ENCODE data around the gene TECRL. TPM values are rescaled to one million over a fixed set of nuclear protein-coding genes. Genes with fewer than 3 reads are reported as not detected.

Gene TECRL
- total and polyA plus RNA-seq, 2 of the 4 experiments (the other 2 are of a cell fraction), result not detected

DNA sequence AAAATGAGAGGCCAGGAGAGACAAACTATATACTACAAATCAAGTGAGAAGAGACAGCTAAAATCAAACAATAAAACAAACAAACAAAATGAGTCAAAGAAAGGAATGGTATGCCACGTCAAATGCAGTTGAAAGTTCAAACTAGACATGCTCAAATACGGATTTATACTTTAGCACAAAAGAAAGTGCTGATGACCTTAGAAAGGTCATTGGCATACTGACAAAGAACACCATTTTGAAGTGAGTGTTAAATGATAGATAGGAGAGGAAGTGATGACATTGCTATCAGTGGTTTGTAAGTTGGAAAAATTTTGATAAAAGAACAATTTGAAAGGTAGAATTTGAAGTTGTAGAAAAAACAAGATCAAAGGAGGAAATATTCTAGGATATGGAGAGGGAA lies 55.3 kb downstream of the TECRL start:
- no peak overlapping the region for H2BK120ac ChIP-seq (ENCODE audit: low read depth, low read length)
- H2AK9ac ChIP-seq (replicated peaks; ENCODE audit: low read depth, low read length, poor library complexity), result no peak overlapping the region
- H3K23ac ChIP-seq (ENCODE audit: low read depth, low read length), result no peak overlapping the region
- H3K9me1 ChIP-seq (ENCODE audit: insufficient read depth, low read length), result no peaks in the 10 kb centered on the region
- dilution Hi-C loops (cut with HindIII; ENCODE audit: low sequenced_read_pairs, unreplicated experiment), result no loop called here
- no peaks in the 10 kb centered on the region for H3K9me3 ChIP-seq (ENCODE audit: control insufficient read depth, insufficient read depth, low read length)
- no CpG with 5 or more reads among the region's 2 CpGs for WGBS, 2 experiments (ENCODE audit: extremely low coverage in 2 of 2, insufficient read length in 1 of 2)
- no peak overlapping the region for H4K8ac ChIP-seq (ENCODE audit: low read depth in 2 of 2, low read length in 2 of 2)
- H3K27me3 ChIP-seq (ENCODE audit: control insufficient read depth, insufficient read depth, low read length), result no peaks in the 10 kb centered on the region
- H3K36me3 ChIP-seq (ENCODE audit: control insufficient read depth, insufficient read depth, low read length), result no peaks in the 10 kb centered on the region
- ATAC-seq (ENCODE audit: low read depth) (no peak), DNase-seq (no peak)
- H3K4me2 ChIP-seq (ENCODE audit: low read depth, low read length), result no peak overlapping the region
- H4K5ac ChIP-seq (ENCODE audit: low read depth, low read length), result no peak overlapping the region
- H3K18ac ChIP-seq (ENCODE audit: low read depth, low read length), result no peak overlapping the region
- no peak overlapping the region for H2BK5ac ChIP-seq (ENCODE audit: low read depth, low read length, poor library complexity, severe bottlenecking)
- H3K4ac ChIP-seq (ENCODE audit: low read depth, low read length), result no peak overlapping the region
- BruUV-seq (replicated peaks), result no TSS peak
- H3K27ac ChIP-seq (ENCODE audit: insufficient read depth, low read length), result no peak overlapping the region
- no peak overlapping the region for H2AK5ac ChIP-seq (ENCODE audit: low read depth, low read length)
- no peak overlapping the region for H4K91ac ChIP-seq (ENCODE audit: insufficient read depth, low read depth, low read length)
- no peak overlapping the region for H2AFZ ChIP-seq (replicated peaks; ENCODE audit: low read length, poor library complexity)
- TF ChIP-seq BHLHE40 (IDR thresholded peaks at IDR 0.05; ENCODE audit: low read depth, low read length), result no peak
- no peak for TF ChIP-seq POLR2A (IDR thresholded peaks at IDR 0.05; ENCODE audit: low read depth, low read length)
- no peak for TF ChIP-seq RCOR1 (IDR thresholded peaks at IDR 0.05; ENCODE audit: insufficient replicate concordance, low read length)
- TF ChIP-seq CEBPB (IDR thresholded peaks at IDR 0.05; ENCODE audit: low read depth, low read length), result no peak
- no peak for TF ChIP-seq MXI1 (IDR thresholded peaks at IDR 0.05; ENCODE audit: borderline replicate concordance, low read depth, low read length)
- no peak for TF ChIP-seq RFX5 (IDR thresholded peaks at IDR 0.05; ENCODE audit: low read depth, low read length)
- TF ChIP-seq, protein P1, sequence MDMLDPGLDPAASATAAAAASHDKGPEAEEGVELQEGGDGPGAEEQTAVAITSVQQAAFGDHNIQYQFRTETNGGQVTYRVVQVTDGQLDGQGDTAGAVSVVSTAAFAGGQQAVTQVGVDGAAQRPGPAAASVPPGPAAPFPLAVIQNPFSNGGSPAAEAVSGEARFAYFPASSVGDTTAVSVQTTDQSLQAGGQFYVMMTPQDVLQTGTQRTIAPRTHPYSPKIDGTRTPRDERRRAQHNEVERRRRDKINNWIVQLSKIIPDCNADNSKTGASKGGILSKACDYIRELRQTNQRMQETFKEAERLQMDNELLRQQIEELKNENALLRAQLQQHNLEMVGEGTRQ (IDR thresholded peaks at IDR 0.05; ENCODE audit: low read depth, low read length), result no peak
- TF ChIP-seq NFE2L2 (IDR thresholded peaks at IDR 0.05; ENCODE audit: low read depth, low read length), result no peak
- no peak for TF ChIP-seq MAZ (IDR thresholded peaks at IDR 0.05; ENCODE audit: borderline replicate concordance, low read depth, low read length)
- TF ChIP-seq, protein P2, sequence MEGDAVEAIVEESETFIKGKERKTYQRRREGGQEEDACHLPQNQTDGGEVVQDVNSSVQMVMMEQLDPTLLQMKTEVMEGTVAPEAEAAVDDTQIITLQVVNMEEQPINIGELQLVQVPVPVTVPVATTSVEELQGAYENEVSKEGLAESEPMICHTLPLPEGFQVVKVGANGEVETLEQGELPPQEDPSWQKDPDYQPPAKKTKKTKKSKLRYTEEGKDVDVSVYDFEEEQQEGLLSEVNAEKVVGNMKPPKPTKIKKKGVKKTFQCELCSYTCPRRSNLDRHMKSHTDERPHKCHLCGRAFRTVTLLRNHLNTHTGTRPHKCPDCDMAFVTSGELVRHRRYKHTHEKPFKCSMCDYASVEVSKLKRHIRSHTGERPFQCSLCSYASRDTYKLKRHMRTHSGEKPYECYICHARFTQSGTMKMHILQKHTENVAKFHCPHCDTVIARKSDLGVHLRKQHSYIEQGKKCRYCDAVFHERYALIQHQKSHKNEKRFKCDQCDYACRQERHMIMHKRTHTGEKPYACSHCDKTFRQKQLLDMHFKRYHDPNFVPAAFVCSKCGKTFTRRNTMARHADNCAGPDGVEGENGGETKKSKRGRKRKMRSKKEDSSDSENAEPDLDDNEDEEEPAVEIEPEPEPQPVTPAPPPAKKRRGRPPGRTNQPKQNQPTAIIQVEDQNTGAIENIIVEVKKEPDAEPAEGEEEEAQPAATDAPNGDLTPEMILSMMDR (conservative IDR thresholded peaks at IDR 0.05; ENCODE audit: low read depth, low read length), result no peak
- no peak for TF ChIP-seq MAFK (IDR thresholded peaks at IDR 0.05; ENCODE audit: low read depth, low read length)
- TF ChIP-seq, protein P3, sequence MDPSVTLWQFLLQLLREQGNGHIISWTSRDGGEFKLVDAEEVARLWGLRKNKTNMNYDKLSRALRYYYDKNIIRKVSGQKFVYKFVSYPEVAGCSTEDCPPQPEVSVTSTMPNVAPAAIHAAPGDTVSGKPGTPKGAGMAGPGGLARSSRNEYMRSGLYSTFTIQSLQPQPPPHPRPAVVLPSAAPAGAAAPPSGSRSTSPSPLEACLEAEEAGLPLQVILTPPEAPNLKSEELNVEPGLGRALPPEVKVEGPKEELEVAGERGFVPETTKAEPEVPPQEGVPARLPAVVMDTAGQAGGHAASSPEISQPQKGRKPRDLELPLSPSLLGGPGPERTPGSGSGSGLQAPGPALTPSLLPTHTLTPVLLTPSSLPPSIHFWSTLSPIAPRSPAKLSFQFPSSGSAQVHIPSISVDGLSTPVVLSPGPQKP (IDR thresholded peaks at IDR 0.05; ENCODE audit: borderline replicate concordance, low read depth, low read length), result no peak
- no peak for TF ChIP-seq FOS (IDR thresholded peaks at IDR 0.05; ENCODE audit: low read depth, low read length)
- no peak for TF ChIP-seq RAD21 (IDR thresholded peaks at IDR 0.05; ENCODE audit: low read length)
- TF ChIP-seq SMC3 (IDR thresholded peaks at IDR 0.05; ENCODE audit: low read depth, low read length), result no peak
- no peak for TF ChIP-seq CHD1 (IDR thresholded peaks at IDR 0.05; ENCODE audit: low read depth, low read length)
- no peak overlapping the region for H3K14ac ChIP-seq (replicated peaks; ENCODE audit: low read depth, low read length)
- H3K9ac ChIP-seq (ENCODE audit: low read depth, low read length), result no peak overlapping the region
- intact Hi-C loops (cut with micrococcal nuclease), result no loop called here
- CTCF ChIA-PET, result no interaction called here
- H2BK20ac ChIP-seq (ENCODE audit: low read depth, low read length), result no peak overlapping the region
- H3K79me1 ChIP-seq (ENCODE audit: low read depth in 1 of 2, low read length in 2 of 2), result no peaks in the 10 kb centered on the region
- in situ Hi-C loops (cut with MboI; ENCODE audit: low sequenced_read_pairs), result no loop called here
- POLR2A ChIA-PET (ENCODE audit: unreplicated experiment), result no interaction called here
- H3K4me1 ChIP-seq (ENCODE audit: control insufficient read depth, insufficient read depth, low read length), result no peaks in the 10 kb centered on the region
- no peak overlapping the region for H3K56ac ChIP-seq (ENCODE audit: extremely low read depth, insufficient read depth, low read length)
- H3K4me3 ChIP-seq (ENCODE audit: insufficient read depth, low read depth, low read length), result no peak overlapping the region
- H4K20me1 ChIP-seq (ENCODE audit: insufficient read depth, low read length), result no peaks in the 10 kb centered on the region
- H2BK15ac ChIP-seq (ENCODE audit: low read depth, low read length), result no peak overlapping the region
